Endothelial cell of umbilical vein (primary cell): ENCODE results near the gene XIRP1. TPM values are rescaled to one million over a fixed set of nuclear protein-coding genes. Genes with fewer than 3 reads are reported as not detected.

Source experiments
- BruUV-seq: library from RNA; stranded (reverse); fragments of 400-500 nt; replicated peaks from 2 replicates; lab custom pipeline; 2021; lab: Mats Ljungman, UMichigan
- CTCF ChIA-PET: fragments of 300-600, 350-600 bp; sonication (Branson Sonifier 250); formaldehyde crosslinking; loops from one replicate; lab custom pipeline; 2021; ENCODE audit warnings: antibody characterized with exemption, inconsistent platforms; lab: Charles Lee
- POLR2A ChIA-PET: fragments of 300-600, 350-600 bp; sonication (Branson Sonifier 250); formaldehyde crosslinking; loops from one replicate; lab custom pipeline; 2021; ENCODE audit warnings: antibody characterized with exemption, inconsistent platforms; lab: Charles Lee
- DNase-seq: peaks from one replicate; pipeline ENCODE4 v3.0.0-alpha.2; 2011; ENCODE audit warnings: low read depth, low spot score
- FAIRE-seq: peaks from 2 replicates; lab custom pipeline; 2011; peaks lifted over from hg19 to GRCh38; lab: Jason Lieb, UNC
- H2AFZ ChIP-seq: 2 replicates; pipeline ENCODE4 v1.6.0; 2012; ENCODE audit warnings: low read depth, low read length, control low read depth, inconsistent platforms
- H3K27ac ChIP-seq: 2 replicates; pipeline ENCODE4 v1.5.1; 2011; ENCODE audit warnings: low read depth, mild to moderate bottlenecking, control low read depth, low read length, moderate library complexity; ENCODE audit not compliant: insufficient read depth
- H3K27me3 ChIP-seq, 2 experiments: 2 replicates each; pipeline versions ENCODE4 v1.6.0 to v1.6.1; 2011; ENCODE audit warnings: low read length in 2 of 2, mixed read lengths in 1 of 2; ENCODE audit not compliant: control insufficient read depth in 2 of 2, insufficient read depth in 2 of 2
- H3K36me3 ChIP-seq, 2 experiments: 2 replicates in 1 of 2; 3 replicates in 1 of 2; pipeline ENCODE4 v1.5.1; 2011; ENCODE audit warnings: low read length in 2 of 2, mild to moderate bottlenecking in 1 of 2, moderate library complexity in 1 of 2; ENCODE audit not compliant: control insufficient read depth in 2 of 2, insufficient read depth in 2 of 2; ENCODE audit errors: extremely low read depth in 1 of 2
- H3K4me1 ChIP-seq: 3 replicates; pipeline ENCODE4 v1.5.1; 2011; ENCODE audit warnings: mild to moderate bottlenecking, low read length; ENCODE audit not compliant: control insufficient read depth, insufficient read depth; ENCODE audit errors: extremely low read depth
- H3K4me2 ChIP-seq: 2 replicates; pipeline ENCODE4 v1.6.1; 2011; ENCODE audit warnings: low read length, control low read depth, mixed read lengths; ENCODE audit not compliant: insufficient read depth
- H3K4me3 ChIP-seq, 3 experiments: fragments of 200-600 bp in 1 of 3; sonication (generic), shearing (Covaris generic) in 1 of 3; replicated peaks in 1 of 3; 2 replicates each; pipeline ENCODE4 v1.5.1; 2011 to 2016; ENCODE audit warnings: control low read depth in 3 of 3, low read length in 3 of 3, mild to moderate bottlenecking in 2 of 3, inconsistent platforms in 1 of 3, low read depth in 1 of 3, moderate library complexity in 1 of 3; ENCODE audit not compliant: insufficient read depth in 1 of 3
- H3K79me2 ChIP-seq: 2 replicates; pipeline ENCODE4 v1.6.0; 2012; ENCODE audit warnings: low read length, inconsistent platforms; ENCODE audit not compliant: control insufficient read depth, insufficient read depth
- H3K9ac ChIP-seq: replicated peaks from 2 replicates; pipeline ENCODE3; 2011; ENCODE audit warnings: low read length, control low read depth; ENCODE audit not compliant: insufficient read depth; ENCODE audit errors: extremely low read depth
- H3K9me1 ChIP-seq: replicated peaks from 3 replicates; pipeline ENCODE4 v1.6.0; 2011; ENCODE audit warnings: mild to moderate bottlenecking, low read length; ENCODE audit not compliant: control insufficient read depth, insufficient read depth; ENCODE audit errors: extremely low read depth
- H3K9me3 ChIP-seq: replicated peaks from 2 replicates; pipeline ENCODE4 v1.5.1; 2012; ENCODE audit warnings: low read length, inconsistent platforms; ENCODE audit not compliant: control insufficient read depth, insufficient read depth
- H4K20me1 ChIP-seq: replicated peaks from 2 replicates; pipeline ENCODE3; 2011; ENCODE audit warnings: mild to moderate bottlenecking, low read length; ENCODE audit not compliant: control insufficient read depth, insufficient read depth; ENCODE audit errors: extremely low read depth
- CTCF ChIP-seq, 2 donors: IDR thresholded peaks; 1 replicate in 1 of 2; 2 replicates in 1 of 2; pipeline ENCODE4 v1.5.1; 2011; ENCODE audit warnings: low read length in 2 of 2, mild to moderate bottlenecking in 2 of 2, moderate library complexity in 2 of 2, control low read depth in 1 of 2, inconsistent platforms in 1 of 2, low read depth in 1 of 2; ENCODE audit not compliant: insufficient read depth in 1 of 2; ENCODE audit errors: extremely low read depth in 1 of 2
- EZH2 ChIP-seq: IDR thresholded peaks from 2 replicates; pipeline ENCODE4 v1.6.1; 2012; ENCODE audit warnings: borderline replicate concordance, low read depth, mild to moderate bottlenecking, moderate library complexity, low read length, inconsistent platforms; ENCODE audit not compliant: severe bottlenecking
- FOS ChIP-seq: IDR thresholded peaks from 2 replicates; pipeline ENCODE4 v1.6.1; 2011; ENCODE audit warnings: mild to moderate bottlenecking, low read length, moderate library complexity, borderline replicate concordance; ENCODE audit not compliant: insufficient read depth
- GATA2 ChIP-seq: IDR thresholded peaks from 2 replicates; pipeline ENCODE4 v1.7.0; 2011; ENCODE audit warnings: low read depth, mild to moderate bottlenecking, moderate library complexity, mixed read lengths, low read length; ENCODE audit not compliant: insufficient read length, insufficient read depth
- JUN ChIP-seq: IDR thresholded peaks from 2 replicates; pipeline ENCODE4 v1.6.1; 2011; ENCODE audit warnings: borderline replicate concordance, low read depth; ENCODE audit not compliant: insufficient read length, insufficient read depth
- MAX ChIP-seq: IDR thresholded peaks from 2 replicates; pipeline ENCODE4 v1.6.1; 2011; ENCODE audit not compliant: insufficient read depth, insufficient read length
- MYC ChIP-seq: IDR thresholded peaks from one replicate; pipeline ENCODE4 v1.6.1; 2011; ENCODE audit warnings: mild to moderate bottlenecking, low read depth, low read length
- POLR2A ChIP-seq: IDR thresholded peaks from 2 replicates; pipeline ENCODE4 v1.6.1; 2012; ENCODE audit warnings: low read depth, mild to moderate bottlenecking, control low read depth, low read length
- POLR2AphosphoS5 ChIP-seq: IDR thresholded peaks from 2 replicates; pipeline ENCODE4 v1.6.1; 2012; ENCODE audit warnings: low read depth, mild to moderate bottlenecking, control low read depth, low read length, moderate library complexity; ENCODE audit not compliant: insufficient read depth
- dilution Hi-C: fragments of 300-500 bp; cut with MboI; formaldehyde crosslinking; loops from one replicate; pipeline ENCODE4 v1.15.0; 2019; ENCODE audit warnings: low sequenced_read_pairs; ENCODE audit not compliant: extremely low pct_ligation_motif_present
- intact Hi-C: fragments of 100-400 bp; cut with micrococcal nuclease; formaldehyde crosslinking; loops from one replicate; pipeline ENCODE4 v1.10.0; 2022
- polyA plus RNA-seq, 4 experiments: library from polyadenylated mRNA; depleted of rRNA in 3 of 4; stranded (reverse) in 3 of 4; unstranded in 1 of 4; fragments of >200 nt; gene quantifications; 2 replicates each; pipeline versions ENCODE4 v1.2.1 to v1.2.3, GENCODE V29; 2011 to 2012; ENCODE audit warnings: missing spikeins in 1 of 4
- total RNA-seq: library from RNA; stranded (reverse); gene quantifications from 2 replicates; pipeline ENCODE4 v1.2.3, GENCODE V29; 2021

The XIRP1 gene
- total and polyA plus RNA-seq, 2 donors (not counting 3 experiments of a cell fraction or from before 2014, with no cell fraction given): not detected

- Histone ChIP-seq H3K9me3 (no peaks in the 10 kb centered on the region), H3K9ac (no peak overlapping the region), H3K9me1 (no peaks in the 10 kb centered on the region), H3K79me2 (no peaks in the 10 kb centered on the region), H3K4me3 (no peak overlapping the region), H3K27me3 (no peaks in the 10 kb centered on the region), H3K27ac (no peak overlapping the region), H3K4me1 (peaks cover 7% of the 10 kb centered on the region), H4K20me1 (no peaks in the 10 kb centered on the region), H3K36me3 (no peaks in the 10 kb centered on the region), H3K4me2 (no peak overlapping the region), H2AFZ (no peak overlapping the region)
- dilution Hi-C loops (no loop called here), intact Hi-C loops (no loop called here)
- TF ChIP-seq GATA2: no peak
- no peak for TF ChIP-seq CTCF (IDR thresholded peaks at IDR 0.05; ENCODE audit: extremely low read depth in 1 of 2, insufficient read depth in 1 of 2, low read depth in 1 of 2, low read length in 2 of 2)
- TF ChIP-seq JUN: no peak
- no peak for TF ChIP-seq POLR2AphosphoS5
- no peak for TF ChIP-seq EZH2
- TF ChIP-seq FOS: no peak
- no peak for TF ChIP-seq POLR2A
- TF ChIP-seq MAX: no peak
- no peak for TF ChIP-seq MYC
- FAIRE-seq (no peak), DNase-seq (no peak)
- no TSS peak for BruUV-seq
- POLR2A ChIA-PET: no interaction called here
- CTCF ChIA-PET: interaction anchor here (0.7 to 14.2 kb wide), 5 partner anchors 23 to 107 kb away, joined by 3 to 172 read pairs (median 4); no protein-coding TSS in a partner anchor
These were observed 7.5 kb downstream of the XIRP1 start for GRCh38 chr3:39184968-39185285.
